HEK293 (cell line): Measurements from ENCODE around the gene ARPC5L.

ENCODE experiments used
- CTCF ChIP-seq: fragments of 450-650 bp; formaldehyde crosslinking; IDR thresholded peaks from 2 replicates; pipeline ENCODE4 v1.5.1; 2016; ENCODE audit warnings: missing biosample characterization, missing genetic modification characterization
- ELK4 ChIP-seq: IDR thresholded peaks from 2 replicates; pipeline ENCODE4 v1.6.1; 2011; ENCODE audit warnings: mild to moderate bottlenecking, low read depth, low read length, borderline replicate concordance
- GLI4 ChIP-seq: fragments of 450-650 bp; formaldehyde crosslinking; IDR thresholded peaks from 2 replicates; pipeline ENCODE4 v1.5.1; 2016; ENCODE audit warnings: missing biosample characterization, missing genetic modification characterization
- HIC1 ChIP-seq: fragments of 450-650 bp; formaldehyde crosslinking; IDR thresholded peaks from 2 replicates; pipeline ENCODE4 v1.5.1; 2016; ENCODE audit warnings: missing biosample characterization, missing genetic modification characterization
- KLF17 ChIP-seq: fragments of 450-650 bp; formaldehyde crosslinking; IDR thresholded peaks from 2 replicates; pipeline ENCODE4 v1.5.1; 2016; ENCODE audit warnings: missing biosample characterization, missing genetic modification characterization
- KLF8 ChIP-seq: fragments of 450-650 bp; formaldehyde crosslinking; IDR thresholded peaks from 2 replicates; pipeline ENCODE4 v1.5.1; 2016; ENCODE audit warnings: missing biosample characterization, missing genetic modification characterization
- OSR2 ChIP-seq: fragments of 450-650 bp; formaldehyde crosslinking; IDR thresholded peaks from 2 replicates; pipeline ENCODE4 v1.5.1; 2016; ENCODE audit warnings: missing biosample characterization, missing genetic modification characterization
- PBX3 ChIP-seq: sonication (generic); formaldehyde crosslinking; IDR thresholded peaks from 2 replicates; pipeline ENCODE4 v1.8.1; 2022; ENCODE audit warnings: mild to moderate bottlenecking, moderate library complexity, missing genetic modification reagents
- PRDM10 ChIP-seq: fragments of 450-650 bp; formaldehyde crosslinking; IDR thresholded peaks from 2 replicates; pipeline ENCODE4 v1.5.1; 2016; ENCODE audit warnings: missing biosample characterization, missing genetic modification characterization
- ZBTB11 ChIP-seq: fragments of 450-650 bp; formaldehyde crosslinking; conservative IDR thresholded peaks from 2 replicates; pipeline ENCODE4 v1.5.1; 2016; ENCODE audit warnings: low read depth, missing biosample characterization, missing genetic modification characterization
- ZBTB20 ChIP-seq: fragments of 450-650 bp; formaldehyde crosslinking; IDR thresholded peaks from 2 replicates; pipeline ENCODE4 v1.5.1; 2016; ENCODE audit warnings: missing biosample characterization, missing genetic modification characterization
- ZBTB8A ChIP-seq: fragments of 450-650 bp; formaldehyde crosslinking; IDR thresholded peaks from 2 replicates; pipeline ENCODE4 v1.5.1; 2016; ENCODE audit warnings: missing biosample characterization, missing genetic modification characterization
- ZIC2 ChIP-seq: fragments of 450-650 bp; formaldehyde crosslinking; IDR thresholded peaks from 2 replicates; pipeline ENCODE4 v1.5.1; 2016; ENCODE audit warnings: missing biosample characterization, missing genetic modification characterization
- ZNF146 ChIP-seq: fragments of 450-650 bp; formaldehyde crosslinking; IDR thresholded peaks from 2 replicates; pipeline ENCODE4 v1.5.1; 2016; ENCODE audit warnings: missing biosample characterization, missing genetic modification characterization
- ZNF157 ChIP-seq: fragments of 450-650 bp; formaldehyde crosslinking; IDR thresholded peaks from 2 replicates; pipeline ENCODE4 v1.5.1; 2016; ENCODE audit warnings: missing biosample characterization, missing genetic modification characterization
- ZNF214 ChIP-seq: fragments of 450-650 bp; formaldehyde crosslinking; IDR thresholded peaks from 2 replicates; pipeline ENCODE4 v1.5.1; 2017; ENCODE audit warnings: missing biosample characterization, mild to moderate bottlenecking, missing genetic modification characterization, borderline replicate concordance
- ZNF354C ChIP-seq: fragments of 450-650 bp; formaldehyde crosslinking; IDR thresholded peaks from 2 replicates; pipeline ENCODE4 v1.5.1; 2016; ENCODE audit warnings: missing biosample characterization, missing genetic modification characterization, low read depth, borderline replicate concordance
- ZNF366 ChIP-seq: fragments of 450-650 bp; formaldehyde crosslinking; conservative IDR thresholded peaks from 2 replicates; pipeline ENCODE4 v1.5.1; 2016; ENCODE audit warnings: missing biosample characterization, missing genetic modification characterization
- ZNF391 ChIP-seq: fragments of 450-650 bp; formaldehyde crosslinking; IDR thresholded peaks from 2 replicates; pipeline ENCODE4 v1.5.1; 2016; ENCODE audit warnings: low read depth, missing biosample characterization, missing genetic modification characterization, borderline replicate concordance
- ZNF548 ChIP-seq: fragments of 450-650 bp; formaldehyde crosslinking; IDR thresholded peaks from 2 replicates; pipeline ENCODE4 v1.5.1; 2016; ENCODE audit warnings: missing biosample characterization, missing genetic modification characterization
- ZNF670 ChIP-seq: fragments of 450-650 bp; formaldehyde crosslinking; IDR thresholded peaks from 2 replicates; pipeline ENCODE4 v1.5.1; 2016; ENCODE audit warnings: missing biosample characterization, missing genetic modification characterization, low read depth
- ZNF837 ChIP-seq: fragments of 450-650 bp; formaldehyde crosslinking; IDR thresholded peaks from 2 replicates; pipeline ENCODE4 v1.5.1; 2016; ENCODE audit warnings: missing biosample characterization, missing genetic modification characterization

ARPC5L gene

GRCh38 chr9:124861342-124862229 lies at the start of gene ARPC5L, which contains the start of gene RPL35 (continued):
- no peak; the same call in 1 of the 2 replicates for TF ChIP-seq ELK4
- no peak for TF ChIP-seq ZNF214 (tag by site-specific recombination)
- peak; percentile 52; the same call in 1 of the 2 replicates for TF ChIP-seq KLF17
- no peak for TF ChIP-seq ZNF354C
- TF ChIP-seq ZNF670 = no peak
- peak; percentile 89 for TF ChIP-seq KLF8
- peak; percentile 59; the same call in 1 of the 2 replicates for TF ChIP-seq PBX3 (CRISPR knock-in tag)
- no peak for TF ChIP-seq GLI4 (tag by site-specific recombination)
- no peak for TF ChIP-seq ZNF157 (tag by site-specific recombination)
- peak; percentile 87 for TF ChIP-seq ZBTB8A (tag by site-specific recombination)
- TF ChIP-seq ZBTB20 (tag by site-specific recombination) = 0 out of 2 replicates have a peak, but pooled peaks have one; percentile 62
- peak; percentile 59; the same call in 1 of the 2 replicates for TF ChIP-seq CTCF (tag by site-specific recombination)
- TF ChIP-seq ZNF146 (tag by site-specific recombination) = no peak
- TF ChIP-seq ZBTB11 (tag by site-specific recombination) = peak; percentile 66
- peak; percentile 99 for TF ChIP-seq HIC1 (tag by site-specific recombination)
- no peak for TF ChIP-seq ZNF837 (tag by site-specific recombination)
- TF ChIP-seq ZIC2 (tag by site-specific recombination) = peak; percentile 27; the same call in 1 of the 2 replicates
- peak; percentile 97 for TF ChIP-seq PRDM10 (tag by site-specific recombination)
- no peak for TF ChIP-seq ZNF548 (tag by site-specific recombination)
- 0 out of 2 replicates have a peak, but pooled peaks have one; percentile 2 for TF ChIP-seq OSR2 (tag by site-specific recombination)
- 0 out of 2 replicates have a peak, but pooled peaks have one; percentile 12 for TF ChIP-seq ZNF366 (tag by site-specific recombination)
- 0 out of 2 replicates have a peak, but pooled peaks have one; percentile 17 for TF ChIP-seq ZNF391 (tag by site-specific recombination)
- TF ChIP-seq, all 188 proteins: peak for 50
